Astrocyte (in vitro differentiated cells and primary cell): Measurements from ENCODE around the gene KRT26.

ENCODE experiments used
- CTCF ChIP-seq: IDR thresholded peaks from 2 replicates; pipeline ENCODE4 v1.5.1; 2011; ENCODE audit warnings: low read depth, mild to moderate bottlenecking, inconsistent platforms, low read length, moderate library complexity; ENCODE audit not compliant: insufficient read depth
- EZH2 ChIP-seq: IDR thresholded peaks from 2 replicates; pipeline ENCODE4 v1.6.1; 2012; ENCODE audit warnings: mild to moderate bottlenecking, low read length, inconsistent platforms; ENCODE audit not compliant: insufficient read depth

- TF ChIP-seq CTCF (no peak), EZH2 (no peak)
Observed at GRCh38 chr17:40722241-40722640, 49.8 kb downstream of the KRT26 start.
